ENCODE measurements around the gene FRS2.
A peak's percentile ranks its signal among the peaks of the same experiment; 100 is the strongest.

FRS2 gene

GRCh38 chr12:69523433-69524330 is 53.5 kb downstream of the FRS2 start:
- DNase-seq (ENCODE audit: low read depth) = no peak
- no peak for TF ChIP-seq CTCF (conservative IDR thresholded peaks at IDR 0.05; ENCODE audit: low read depth, low read length)
- H3K4me3 ChIP-seq (ENCODE audit: low read depth, low read length) = no peak overlapping the region

GRCh38 chr12:69524331-69524630 is 54.1 kb downstream of the FRS2 start:
- H3K4me3 ChIP-seq (ENCODE audit: low read depth, low read length) = no peak overlapping the region
- DNase-seq (ENCODE audit: low read depth) = no peak
- no peak for TF ChIP-seq CTCF (conservative IDR thresholded peaks at IDR 0.05; ENCODE audit: low read depth, low read length)

- TF ChIP-seq CTCF (conservative IDR thresholded peaks at IDR 0.05; ENCODE audit: low read depth, low read length) = no peak
- DNase-seq (ENCODE audit: low read depth) = peak; percentile 45
- no peak overlapping the region for H3K4me3 ChIP-seq (ENCODE audit: low read depth, low read length)
Observed at GRCh38 chr12:69524755-69525469, 54.7 kb downstream of the FRS2 start.

GRCh38 chr12:69527506-69528272 is 57.5 kb downstream of the FRS2 start:
- H3K4me3 ChIP-seq (ENCODE audit: low read depth, low read length) = no peak overlapping the region
- no peak for TF ChIP-seq CTCF (conservative IDR thresholded peaks at IDR 0.05; ENCODE audit: low read depth, low read length)
- DNase-seq (ENCODE audit: low read depth) = peak; percentile 89

- TF ChIP-seq CTCF (conservative IDR thresholded peaks at IDR 0.05; ENCODE audit: low read depth, low read length) = no peak
- no peak for DNase-seq (ENCODE audit: low read depth)
- H3K4me3 ChIP-seq (ENCODE audit: low read depth, low read length) = no peak overlapping the region
Observed at GRCh38 chr12:69529021-69529420, 58.8 kb downstream of the FRS2 start.

- peak; percentile 23 for DNase-seq (ENCODE audit: low read depth)
- no peak overlapping the region for H3K4me3 ChIP-seq (ENCODE audit: low read depth, low read length)
- TF ChIP-seq CTCF (conservative IDR thresholded peaks at IDR 0.05; ENCODE audit: low read depth, low read length) = no peak
Observed at GRCh38 chr12:69533844-69534243, 63.7 kb downstream of the FRS2 start.
